HG02943 (cell line): ENCODE measurements around the gene RAPGEF5.

ENCODE experiments used
- ATAC-seq: cut with Tn5 transposase; IDR thresholded peaks from one replicate; pipeline ENCODE4 v1.9.1; 2021; ENCODE audit warnings: mild to moderate bottlenecking, low read depth, moderate library complexity; ENCODE audit not compliant: unreplicated experiment

RAPGEF5 gene

GRCh38 chr7:22318376-22318775 lies 38.6 kb downstream of the RAPGEF5 start:
- ATAC-seq = no peak

DNA sequence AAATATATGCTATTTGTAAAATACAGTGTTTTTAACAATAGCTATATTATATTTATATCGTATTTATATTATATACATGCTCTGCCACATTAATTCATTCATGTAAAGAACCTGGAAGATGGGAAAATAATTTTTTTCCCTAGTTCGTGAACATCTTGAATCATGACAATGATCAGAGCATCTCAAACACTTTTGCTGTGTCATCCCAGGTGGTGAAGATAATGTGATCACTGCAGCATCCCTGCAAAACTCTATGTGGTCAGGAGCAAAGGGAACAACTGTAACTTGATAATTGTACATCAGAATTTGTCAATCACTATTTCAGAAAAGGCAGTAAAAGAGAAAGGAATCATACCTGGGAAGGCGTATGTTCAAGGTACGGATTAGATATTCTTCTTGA lies 39.3 kb downstream of the RAPGEF5 start:
- ATAC-seq = no peak

DNA sequence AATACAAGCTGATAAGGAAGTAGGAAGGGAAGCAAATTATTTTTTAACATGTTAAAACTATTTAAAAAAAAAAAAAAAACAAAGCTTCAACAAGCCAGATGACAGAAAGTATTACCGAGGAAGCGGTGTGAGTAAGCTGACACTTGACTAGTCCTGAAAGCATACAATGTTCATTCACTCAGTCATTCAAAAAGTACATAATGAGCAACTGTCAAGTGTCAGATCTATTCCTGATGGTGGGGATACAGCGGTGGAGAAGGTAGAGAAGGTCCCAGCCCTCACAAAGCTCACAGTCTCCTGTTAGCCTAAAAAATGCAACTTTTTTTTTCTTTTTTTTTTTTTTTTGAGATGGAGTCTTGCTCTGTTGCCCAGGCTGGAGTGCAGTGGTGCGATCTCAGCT lies 40.0 kb downstream of the RAPGEF5 start:
- no peak for ATAC-seq

GRCh38 chr7:22307816-22308215 lies 49.1 kb downstream of the RAPGEF5 start:
- no peak for ATAC-seq

- no peak for ATAC-seq
Measured at GRCh38 chr7:22305706-22306105, 51.2 kb downstream of the RAPGEF5 start.

DNA sequence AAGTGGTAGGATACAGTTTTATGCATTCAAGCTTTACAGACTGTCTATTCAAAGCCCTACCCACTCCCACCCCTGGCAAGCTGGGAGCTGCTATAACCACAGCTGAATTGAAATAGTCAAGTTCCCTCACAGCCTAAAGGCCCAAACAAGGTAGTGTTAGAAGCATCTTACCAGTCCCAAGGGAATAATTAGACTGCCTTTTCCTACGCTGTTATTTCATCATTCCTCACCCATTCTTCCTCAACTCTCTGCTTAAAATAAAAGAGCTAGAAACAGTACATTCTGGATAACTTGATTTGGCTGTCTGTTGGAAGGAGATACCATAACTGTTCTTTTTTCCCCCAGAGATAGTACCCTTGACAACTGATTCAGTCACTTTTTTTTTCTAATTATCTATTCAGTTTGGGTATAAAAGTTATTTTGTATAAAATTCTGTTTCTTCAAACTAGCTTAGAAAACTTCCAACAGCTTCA lies 54.0 kb downstream of the RAPGEF5 start:
- no peak for ATAC-seq

- ATAC-seq = no peak
Measured at GRCh38 chr7:22302193-22302592, 54.8 kb downstream of the RAPGEF5 start.

GRCh38 chr7:22301790-22302189 lies 55.2 kb downstream of the RAPGEF5 start:
- no peak for ATAC-seq

DNA sequence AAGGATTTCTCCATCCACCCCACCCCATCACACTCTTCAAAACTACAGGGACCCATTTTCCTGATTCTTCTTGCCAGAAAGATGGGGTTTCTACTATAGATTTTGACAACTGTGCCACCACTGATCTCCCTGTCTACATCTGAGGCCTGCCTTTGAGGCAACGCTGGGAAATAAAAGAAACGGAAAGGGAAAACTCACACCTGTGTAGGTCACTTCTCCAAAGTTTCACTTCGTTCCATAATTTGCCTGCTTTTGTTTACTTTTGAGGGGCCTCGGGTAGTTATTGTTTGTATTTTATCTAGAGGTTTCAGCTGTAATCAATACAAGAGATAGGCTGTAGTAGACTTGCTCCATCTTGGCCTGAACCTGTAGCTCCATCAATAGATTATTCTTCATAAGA lies 56.1 kb downstream of the RAPGEF5 start:
- no peak for ATAC-seq

DNA sequence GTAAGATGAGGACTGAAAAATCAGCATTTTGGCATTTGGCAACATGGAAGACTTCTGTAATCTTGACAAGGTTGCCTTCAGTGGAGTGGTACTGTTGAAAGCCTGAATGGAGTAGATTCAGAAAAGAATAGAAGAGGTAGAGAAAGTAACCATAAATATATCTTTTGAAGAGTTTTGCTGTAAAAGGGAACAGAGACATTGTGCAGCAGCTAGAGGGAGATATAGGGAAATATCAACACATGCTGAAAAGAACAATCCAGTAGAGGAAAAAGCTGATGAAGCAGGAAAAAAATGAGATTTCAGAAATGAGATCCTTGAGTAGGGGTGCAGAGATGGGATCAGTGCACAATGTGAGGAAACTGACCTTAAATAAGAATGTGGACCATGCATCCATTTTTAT lies 60.0 kb downstream of the RAPGEF5 start:
- no peak for ATAC-seq

DNA sequence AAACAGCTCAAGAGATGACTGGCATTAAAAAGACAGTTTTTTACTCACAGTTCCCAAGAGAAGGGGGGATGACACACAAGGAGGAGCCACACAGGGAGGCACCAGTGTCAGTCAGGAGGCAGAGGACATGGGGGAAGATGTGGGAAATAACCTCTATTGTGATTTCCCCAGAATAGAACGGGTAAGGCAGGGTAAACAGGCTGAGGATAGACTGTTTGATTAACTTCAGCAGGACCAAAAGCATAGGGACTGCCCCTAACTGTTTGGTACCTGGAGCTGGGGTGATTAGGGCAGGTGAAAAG lies 60.7 kb downstream of the RAPGEF5 start:
- no peak for ATAC-seq

DNA sequence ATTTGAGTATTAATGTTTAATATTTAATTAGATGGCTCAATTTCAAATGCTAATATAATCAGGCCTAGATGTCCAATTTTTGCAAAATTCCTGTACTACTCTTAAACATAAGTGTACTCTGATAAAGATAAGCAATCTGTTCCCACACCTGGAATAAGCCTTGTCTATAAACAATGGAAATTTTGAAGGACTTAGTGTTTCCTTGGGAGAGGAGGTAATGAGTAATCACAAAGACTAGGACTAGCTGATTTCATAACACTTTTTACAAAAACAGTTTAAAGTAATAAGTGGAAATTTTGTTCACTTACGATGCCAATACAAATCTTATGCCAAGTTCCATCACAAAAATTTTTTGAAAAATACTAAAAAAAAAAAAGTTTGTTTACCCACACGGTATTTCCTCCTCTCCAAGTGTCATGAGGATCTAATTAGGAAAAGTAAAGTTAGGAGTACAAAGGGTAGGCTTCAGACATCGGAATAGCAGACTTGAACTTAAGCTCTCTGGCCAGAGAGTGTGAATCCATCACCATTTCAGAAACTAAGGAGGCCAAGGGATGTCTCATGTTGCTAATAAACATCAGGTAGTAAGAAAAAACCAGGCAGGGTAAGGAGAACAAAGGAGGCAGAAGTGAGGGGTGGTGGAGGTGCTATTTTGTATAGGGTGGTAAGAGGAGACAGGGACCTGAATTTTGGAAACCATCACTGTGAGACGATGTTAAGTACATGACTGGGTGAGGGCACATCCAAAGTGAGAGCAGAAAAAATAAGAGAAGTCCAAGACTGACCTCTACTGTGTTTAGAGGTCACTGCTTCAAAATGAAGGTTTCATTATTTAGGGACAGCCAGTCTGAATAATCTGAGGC lies 61.3 kb downstream of the RAPGEF5 start:
- ATAC-seq = no peak

DNA sequence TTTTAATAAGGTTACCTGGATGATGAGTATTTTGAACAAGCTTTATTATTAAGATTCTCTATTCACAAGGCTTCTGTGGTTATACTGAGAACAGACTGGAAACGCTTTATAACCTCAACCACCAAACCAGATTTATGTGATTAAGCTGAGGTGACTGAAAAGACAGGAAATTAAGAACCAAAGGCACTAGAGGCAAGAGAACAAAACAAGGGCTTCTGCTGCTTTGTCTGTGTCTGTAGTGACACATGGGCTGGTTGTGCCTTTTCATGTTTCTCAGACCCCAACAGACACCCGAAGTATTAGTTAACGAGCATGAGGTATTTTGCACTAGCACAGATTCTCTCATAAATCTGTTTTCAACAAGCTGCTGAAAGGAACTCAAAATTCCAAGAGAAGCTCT lies 64.4 kb downstream of the RAPGEF5 start:
- no peak for ATAC-seq

GRCh38 chr7:22291977-22292376 lies 65.0 kb downstream of the RAPGEF5 start:
- no peak for ATAC-seq

DNA sequence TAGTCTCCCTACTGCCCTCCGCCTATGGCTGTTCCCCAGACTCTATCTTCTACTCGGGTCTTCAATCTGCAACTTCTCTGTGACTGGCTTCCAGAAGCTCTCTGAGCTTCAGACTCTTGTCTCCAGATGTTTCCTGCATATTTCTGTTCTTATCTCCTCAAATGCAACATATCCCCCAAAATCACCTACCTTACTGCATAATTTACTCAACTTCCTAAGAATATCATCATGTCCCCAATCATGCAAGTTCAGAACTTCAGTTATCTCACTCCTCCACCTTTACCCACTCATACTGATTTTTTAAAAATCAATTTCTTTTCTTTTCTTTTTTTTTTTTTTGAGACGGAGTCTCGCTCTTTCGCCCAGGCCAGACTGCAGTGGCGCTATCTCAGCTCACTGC lies 68.8 kb downstream of the RAPGEF5 start:
- ATAC-seq = no peak

DNA sequence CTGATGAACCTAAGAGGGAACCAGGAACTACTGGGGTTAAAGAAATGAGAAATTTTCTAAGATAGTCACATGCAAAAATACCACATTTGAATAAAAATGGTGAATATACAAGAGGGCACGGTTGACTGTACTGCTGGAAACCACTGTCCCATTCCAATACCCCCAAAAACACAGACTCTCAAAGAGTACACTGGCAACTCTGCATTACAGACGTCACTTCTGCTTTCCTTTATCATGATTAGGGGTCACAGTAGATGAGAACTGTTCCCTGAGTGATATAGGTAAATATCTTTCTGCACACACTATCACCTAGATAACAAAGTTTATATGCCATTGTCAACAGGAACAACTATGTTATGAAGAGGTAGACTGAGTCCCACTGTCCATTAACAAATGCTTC lies 69.5 kb downstream of the RAPGEF5 start:
- no peak for ATAC-seq

GRCh38 chr7:22286436-22286835 lies 70.5 kb downstream of the RAPGEF5 start:
- no peak for ATAC-seq

- ATAC-seq = no peak
Measured at GRCh38 chr7:22281481-22281880, 75.5 kb downstream of the RAPGEF5 start.

DNA sequence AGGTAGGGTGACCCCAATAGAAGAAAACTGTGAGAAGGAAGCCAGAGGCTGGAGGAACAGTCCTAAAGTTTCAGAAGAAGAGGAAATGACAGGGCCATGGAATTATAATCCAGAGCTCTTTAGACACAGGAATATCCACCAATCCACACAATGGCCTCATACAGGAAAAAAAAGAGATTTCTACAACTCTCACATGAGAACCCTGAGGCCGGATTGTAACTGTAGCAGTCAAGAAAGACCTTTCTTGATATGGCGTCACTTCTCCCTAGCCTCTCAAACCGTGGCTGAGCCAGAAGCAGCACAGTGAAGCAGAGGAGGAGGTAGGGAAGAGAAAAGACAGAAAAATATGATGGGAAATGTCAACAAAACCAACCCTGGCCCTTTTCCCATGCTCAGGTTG lies 76.9 kb downstream of the RAPGEF5 start:
- ATAC-seq = no peak

DNA sequence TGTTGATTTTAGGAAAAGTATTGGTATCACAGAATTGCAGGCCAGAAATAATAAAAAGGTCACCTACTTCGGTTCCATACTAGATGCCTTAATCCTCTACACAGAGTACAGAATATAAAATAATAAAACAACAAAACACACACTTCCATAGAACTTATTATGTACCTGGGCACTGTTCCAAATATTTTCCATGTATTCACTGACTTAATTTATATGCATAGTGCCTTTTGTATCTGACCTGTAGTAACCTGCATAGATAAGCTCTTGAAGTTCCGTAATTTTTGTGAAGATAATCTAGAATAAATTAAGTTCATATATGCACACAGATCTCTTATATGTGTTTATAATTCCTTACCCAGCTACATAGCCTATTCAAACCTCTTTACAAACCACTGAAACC lies 78.3 kb downstream of the RAPGEF5 start:
- no peak for ATAC-seq

DNA sequence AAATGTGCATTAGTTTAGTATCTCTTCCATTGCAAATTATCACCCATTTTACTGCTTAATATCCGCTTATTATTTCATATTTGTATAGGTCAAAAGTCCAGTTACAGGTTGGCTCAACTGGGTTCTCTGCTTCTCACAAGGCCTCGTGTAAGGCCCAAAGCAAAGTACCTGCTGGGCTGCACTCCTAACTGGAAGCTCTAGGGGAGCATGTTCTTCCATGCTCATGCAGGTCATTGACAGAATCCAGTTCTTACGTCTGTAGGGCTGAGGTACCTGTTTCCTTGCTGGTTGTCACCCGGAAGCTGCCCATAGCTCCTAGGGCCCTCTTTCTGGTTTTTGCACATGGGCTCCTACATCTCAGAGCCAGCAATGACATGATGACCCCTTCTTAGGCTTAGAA lies 79.6 kb downstream of the RAPGEF5 start:
- ATAC-seq = no peak

- no peak for ATAC-seq
Measured at GRCh38 chr7:22275661-22276060, 81.3 kb downstream of the RAPGEF5 start.

GRCh38 chr7:22271311-22271710 lies 85.6 kb downstream of the RAPGEF5 start:
- ATAC-seq = no peak
